A673 (cell line): ENCODE measurements around the gene GPR137C.

Source experiments
- EZH2 ChIP-seq: fragments of 200-600 bp; sonication (generic); IDR thresholded peaks from 2 replicates; pipeline ENCODE4 v1.6.1; 2017; ENCODE audit warnings: borderline replicate concordance, low read depth, mild to moderate bottlenecking, mixed read lengths, antibody characterized with exemption, low read length; ENCODE audit not compliant: poor library complexity, severe bottlenecking
- TF ChIP-seq, protein P1 (sequence below): fragments of 300-800, 200-600 bp; sonication (generic); conservative IDR thresholded peaks from 2 replicates; pipeline ENCODE4 v1.5.1; 2017; ENCODE audit warnings: low read depth, mild to moderate bottlenecking, antibody characterized with exemption, low read length, moderate library complexity, mixed read lengths

DNA sequence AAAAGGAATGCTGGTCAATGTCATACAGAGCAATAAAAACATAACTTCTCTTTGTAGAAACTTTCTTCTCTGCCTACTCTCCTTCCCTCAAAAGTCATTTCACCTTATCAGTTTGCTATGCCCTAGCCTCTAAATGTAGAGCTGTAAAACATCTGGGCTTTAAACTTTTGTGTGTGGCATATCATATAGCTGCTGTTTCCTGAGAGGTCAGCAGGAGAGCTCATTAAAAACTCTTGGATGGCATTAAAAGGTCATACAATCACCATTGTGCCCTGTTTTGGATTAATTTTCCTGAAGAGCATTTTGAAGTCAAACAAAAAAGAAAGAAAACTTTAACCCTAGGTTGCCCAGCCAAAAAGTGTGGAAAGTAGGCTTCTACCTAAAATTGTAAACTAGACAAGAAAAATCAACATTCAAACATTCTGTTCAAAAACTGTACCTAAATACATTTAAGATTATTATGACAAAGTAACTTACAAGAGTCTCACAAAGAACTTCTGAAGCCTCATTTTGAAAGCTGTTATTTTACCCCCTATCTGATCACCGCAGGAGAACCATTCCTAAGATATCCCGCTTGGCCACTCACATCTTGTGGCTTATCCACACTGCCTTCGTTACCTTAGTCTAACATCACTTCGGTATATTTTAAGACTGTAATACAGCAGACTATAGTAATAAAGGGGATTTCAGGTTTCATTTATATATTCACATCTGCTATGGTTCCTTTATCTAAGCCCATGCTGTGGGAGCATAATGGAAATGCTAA is 38.4 kb upstream of the GPR137C start:
- TF ChIP-seq, protein P1, sequence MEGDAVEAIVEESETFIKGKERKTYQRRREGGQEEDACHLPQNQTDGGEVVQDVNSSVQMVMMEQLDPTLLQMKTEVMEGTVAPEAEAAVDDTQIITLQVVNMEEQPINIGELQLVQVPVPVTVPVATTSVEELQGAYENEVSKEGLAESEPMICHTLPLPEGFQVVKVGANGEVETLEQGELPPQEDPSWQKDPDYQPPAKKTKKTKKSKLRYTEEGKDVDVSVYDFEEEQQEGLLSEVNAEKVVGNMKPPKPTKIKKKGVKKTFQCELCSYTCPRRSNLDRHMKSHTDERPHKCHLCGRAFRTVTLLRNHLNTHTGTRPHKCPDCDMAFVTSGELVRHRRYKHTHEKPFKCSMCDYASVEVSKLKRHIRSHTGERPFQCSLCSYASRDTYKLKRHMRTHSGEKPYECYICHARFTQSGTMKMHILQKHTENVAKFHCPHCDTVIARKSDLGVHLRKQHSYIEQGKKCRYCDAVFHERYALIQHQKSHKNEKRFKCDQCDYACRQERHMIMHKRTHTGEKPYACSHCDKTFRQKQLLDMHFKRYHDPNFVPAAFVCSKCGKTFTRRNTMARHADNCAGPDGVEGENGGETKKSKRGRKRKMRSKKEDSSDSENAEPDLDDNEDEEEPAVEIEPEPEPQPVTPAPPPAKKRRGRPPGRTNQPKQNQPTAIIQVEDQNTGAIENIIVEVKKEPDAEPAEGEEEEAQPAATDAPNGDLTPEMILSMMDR, result no peak
- TF ChIP-seq EZH2, result no peak
